Activated T-cell treated with anti-CD3 and anti-CD28 coated beads, Interleukin-2, amount 50 U/mL, for 4 hours (primary cell): ENCODE results near the gene NCMAP. TPM values are rescaled to one million over a fixed set of nuclear protein-coding genes. Genes with fewer than 3 reads are reported as not detected.

Experiments used
- ATAC-seq, 2 donors: fragments of 200-7000 bp; cut with Tn5 transposase; one replicate each; pipeline ENCODE4 v1.10.0; 2021
- DNase-seq: peaks from one replicate; pipeline ENCODE4 v3.0.0-alpha.2; 2020
- H3K27me3 Mint-ChIP-seq: one replicate; pipeline ENCODE4 v1.8.0; 2021; ENCODE audit warnings: low read depth, mixed read lengths
- H3K36me3 Mint-ChIP-seq: one replicate; pipeline ENCODE4 v1.8.0; 2022; ENCODE audit warnings: mixed read lengths; ENCODE audit not compliant: insufficient read depth
- H3K4me1 Mint-ChIP-seq: one replicate; pipeline ENCODE4 v1.8.0; 2021; ENCODE audit warnings: low read depth, mixed read lengths
- H3K4me3 Mint-ChIP-seq: one replicate; pipeline ENCODE4 v1.8.0; 2021; ENCODE audit warnings: mild to moderate bottlenecking, moderate library complexity, mixed read lengths
- H3K9me3 Mint-ChIP-seq: one replicate; pipeline ENCODE4 v1.8.0; 2021; ENCODE audit warnings: mixed read lengths
- total RNA-seq, 3 donors: library from RNA; stranded (reverse); gene quantifications; one replicate each; pipeline ENCODE4 v1.2.1, GENCODE V29; 2021

NCMAP gene
- total RNA-seq, 3 donors from 2014 or later: 0.08 to 0.10 TPM; not detected in 1

- no peak for DNase-seq
- Mint-ChIP-seq H3K4me3 (no peak overlapping the region), H3K4me1 (no peaks in the 10 kb centered on the region), H3K36me3 (no peaks in the 10 kb centered on the region), H3K27me3 (peaks cover 7% of the 10 kb centered on the region), H3K9me3 (no peaks in the 10 kb centered on the region)
- ATAC-seq: no peak
These were observed 44.7 kb downstream of the NCMAP start for GRCh38 chr1:24600551-24600950.

DNA sequence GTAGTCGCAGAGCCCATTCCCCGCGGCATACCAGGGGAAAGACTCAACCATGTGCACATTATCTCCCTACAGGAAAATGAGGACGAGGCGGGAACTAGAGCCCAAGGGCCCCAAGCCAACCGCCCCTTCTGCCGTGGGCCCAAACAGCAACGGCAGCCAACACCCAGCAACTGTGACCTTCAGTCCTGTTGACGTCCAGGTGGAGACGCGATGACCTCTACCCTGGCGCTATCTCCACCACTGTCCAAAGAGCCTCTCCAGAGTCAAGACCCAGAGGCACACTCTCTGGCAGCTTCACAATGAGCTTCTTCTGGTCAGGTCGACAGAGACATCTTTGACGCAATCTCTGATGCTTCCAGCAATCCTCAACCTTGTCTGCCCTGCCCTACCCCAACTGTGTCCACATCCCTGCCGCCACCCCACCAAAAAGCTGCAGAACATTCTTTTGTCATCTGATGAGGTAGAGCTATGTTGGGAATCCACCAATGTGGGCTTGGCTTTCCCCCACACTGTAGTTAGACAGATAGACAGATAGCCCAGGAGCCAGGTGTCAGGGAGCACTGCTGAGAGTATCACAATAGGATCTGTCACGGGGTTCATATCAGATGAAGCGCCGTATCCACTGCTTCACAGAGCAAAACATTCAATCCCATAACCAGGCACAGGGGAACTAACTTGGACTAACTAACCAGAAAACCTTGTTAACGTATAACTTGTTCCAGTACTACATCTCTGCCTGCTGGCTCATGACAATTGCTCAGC is 49.8 kb downstream of the NCMAP start:
- DNase-seq (no peak), ATAC-seq (no peak)
- Mint-ChIP-seq H3K36me3 (no peaks in the 10 kb centered on the region), H3K9me3 (no peaks in the 10 kb centered on the region), H3K4me3 (no peak overlapping the region), H3K27me3 (no peaks in the 10 kb centered on the region), H3K4me1 (no peaks in the 10 kb centered on the region)

- DNase-seq: no peak
- Mint-ChIP-seq H3K4me3 (no peak overlapping the region), H3K9me3 (no peaks in the 10 kb centered on the region), H3K27me3 (no peaks in the 10 kb centered on the region), H3K4me1 (no peaks in the 10 kb centered on the region), H3K36me3 (no peaks in the 10 kb centered on the region)
- ATAC-seq: no peak
These were observed 50.4 kb downstream of the NCMAP start for GRCh38 chr1:24606296-24606605.

GRCh38 chr1:24606621-24607020 is 50.7 kb downstream of the NCMAP start:
- Mint-ChIP-seq H3K4me1 (no peaks in the 10 kb centered on the region), H3K36me3 (no peaks in the 10 kb centered on the region), H3K4me3 (no peak overlapping the region), H3K27me3 (no peaks in the 10 kb centered on the region), H3K9me3 (no peaks in the 10 kb centered on the region)
- no peak for DNase-seq
- ATAC-seq: no peak

DNA sequence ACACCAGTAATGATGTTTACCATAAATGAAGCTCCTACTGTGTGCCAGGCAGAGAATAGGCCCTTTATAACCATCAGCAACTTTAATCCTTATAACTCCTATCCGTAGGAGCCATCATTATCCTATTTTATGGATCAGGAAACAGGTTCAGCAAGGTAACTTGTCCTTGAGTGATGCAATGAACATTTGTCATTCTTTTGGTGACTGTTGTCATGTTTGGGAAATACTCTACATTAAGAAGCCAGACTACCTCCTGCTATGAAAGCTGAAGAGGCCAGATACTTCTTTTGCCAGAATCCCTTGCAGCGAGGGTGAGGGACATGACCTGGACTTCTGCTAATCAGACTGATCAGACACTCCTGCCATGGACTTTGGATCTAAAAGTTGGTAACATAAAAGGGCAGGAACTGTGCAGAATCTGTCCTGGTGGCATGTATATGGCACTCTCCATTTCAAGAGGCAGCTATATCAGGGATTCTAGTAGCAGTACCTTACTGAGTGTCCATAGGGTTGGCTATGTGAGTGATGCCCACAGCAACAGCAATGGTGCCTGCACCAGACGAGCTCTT is 54.1 kb downstream of the NCMAP start:
- DNase-seq (no peak), ATAC-seq (no peak)
- H3K36me3 Mint-ChIP-seq: no peaks in the 10 kb centered on the region
- H3K4me1 Mint-ChIP-seq: no peaks in the 10 kb centered on the region
- no peaks in the 10 kb centered on the region for H3K27me3 Mint-ChIP-seq
- no peak overlapping the region for H3K4me3 Mint-ChIP-seq
- H3K9me3 Mint-ChIP-seq: no peaks in the 10 kb centered on the region

- Mint-ChIP-seq H3K36me3 (no peaks in the 10 kb centered on the region), H3K27me3 (peaks cover 19% of the 10 kb centered on the region), H3K4me3 (no peak overlapping the region), H3K4me1 (no peaks in the 10 kb centered on the region), H3K9me3 (no peaks in the 10 kb centered on the region)
- no peak for DNase-seq
- no peak for ATAC-seq
These were observed 63.5 kb downstream of the NCMAP start for GRCh38 chr1:24619376-24619775.

DNA sequence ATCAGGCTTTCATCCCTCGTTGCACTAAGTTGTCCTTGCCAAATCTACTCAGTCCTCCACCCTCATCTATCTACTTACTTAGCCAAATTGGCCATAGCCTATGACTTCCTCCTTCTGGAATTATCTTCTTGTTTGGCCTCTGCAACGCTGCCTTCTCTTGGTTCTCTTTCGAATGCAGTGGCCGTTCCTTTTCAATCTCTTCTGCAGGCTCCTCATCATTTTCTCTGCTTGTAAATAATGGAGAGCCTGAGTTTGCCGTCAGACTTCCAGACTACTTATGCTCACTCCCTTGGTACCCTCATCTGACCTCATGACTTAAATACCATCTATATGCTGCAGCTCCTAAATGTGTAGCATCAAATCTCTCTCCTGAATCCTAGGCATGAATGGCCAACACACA is 64.8 kb downstream of the NCMAP start:
- no peaks in the 10 kb centered on the region for H3K36me3 Mint-ChIP-seq
- DNase-seq (no peak), ATAC-seq (no peak)
- H3K27me3 Mint-ChIP-seq: peaks cover 21% of the 10 kb centered on the region
- no peaks in the 10 kb centered on the region for H3K4me1 Mint-ChIP-seq
- no peak overlapping the region for H3K4me3 Mint-ChIP-seq
- no peaks in the 10 kb centered on the region for H3K9me3 Mint-ChIP-seq

DNA sequence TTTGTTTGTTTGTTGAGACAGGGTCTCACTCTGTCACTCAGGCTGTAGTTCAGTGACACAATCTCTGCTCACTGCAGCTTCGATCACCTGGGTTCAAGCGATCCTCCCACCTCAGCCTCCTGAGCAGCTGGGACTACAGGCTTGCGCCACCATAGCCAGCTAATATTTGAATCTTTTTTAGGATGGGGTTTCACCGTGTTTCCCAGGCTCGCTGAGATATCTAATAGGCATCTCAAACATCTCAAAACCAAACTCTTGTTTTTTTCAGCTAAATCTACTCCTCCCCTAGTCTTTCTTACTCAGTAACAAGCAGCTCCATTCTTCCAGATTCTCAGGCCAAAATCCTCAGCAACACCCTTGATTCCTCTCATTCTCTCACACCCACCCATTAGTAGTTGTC is 65.2 kb downstream of the NCMAP start:
- no peak for DNase-seq
- H3K27me3 Mint-ChIP-seq: peaks cover 21% of the 10 kb centered on the region
- H3K4me3 Mint-ChIP-seq: no peak overlapping the region
- no peak for ATAC-seq
- H3K4me1 Mint-ChIP-seq: no peaks in the 10 kb centered on the region
- no peaks in the 10 kb centered on the region for H3K36me3 Mint-ChIP-seq
- H3K9me3 Mint-ChIP-seq: no peaks in the 10 kb centered on the region

DNA sequence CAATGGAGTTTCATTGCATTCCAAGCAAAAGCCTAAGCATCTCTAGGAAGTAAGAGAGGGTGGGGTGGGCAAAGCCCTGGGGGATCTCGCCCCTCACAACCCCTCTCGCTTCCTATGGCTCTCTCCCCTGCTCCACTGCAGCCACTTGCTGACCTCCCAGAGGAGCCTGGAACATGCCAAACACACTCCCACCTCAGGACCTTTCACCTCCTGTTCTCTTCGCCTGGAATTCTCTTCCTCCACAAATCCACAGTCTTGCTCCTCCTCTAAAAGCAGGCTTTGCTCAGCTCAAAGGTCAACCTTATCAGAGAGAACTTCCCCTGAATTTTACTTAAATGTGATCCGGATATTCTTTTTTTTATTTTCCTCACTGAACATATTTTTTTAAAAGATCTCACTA is 66.3 kb downstream of the NCMAP start:
- Mint-ChIP-seq H3K27me3 (peaks cover 15% of the 10 kb centered on the region), H3K4me3 (no peak overlapping the region), H3K36me3 (no peaks in the 10 kb centered on the region), H3K4me1 (no peaks in the 10 kb centered on the region), H3K9me3 (no peaks in the 10 kb centered on the region)
- ATAC-seq: no peak
- no peak for DNase-seq

DNA sequence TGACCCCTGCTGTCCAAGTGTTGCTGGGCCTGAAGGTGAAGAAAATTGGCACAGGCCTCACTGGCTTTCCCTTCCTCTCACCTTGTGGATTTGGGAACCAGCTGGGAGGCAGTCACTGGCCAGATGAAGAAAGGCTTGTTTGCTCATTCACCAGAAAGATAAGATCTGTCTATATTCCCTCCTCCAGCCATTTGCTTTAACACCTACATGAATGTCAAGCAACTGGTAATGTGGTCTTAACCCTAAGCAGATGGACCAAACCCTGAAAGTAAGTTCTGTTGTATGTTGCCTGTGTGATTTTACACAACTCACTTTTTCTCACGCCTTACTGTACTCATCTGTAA is 76.9 kb downstream of the NCMAP start:
- Mint-ChIP-seq H3K27me3 (peaks cover 15% of the 10 kb centered on the region), H3K36me3 (no peaks in the 10 kb centered on the region), H3K4me3 (no peak overlapping the region), H3K9me3 (no peaks in the 10 kb centered on the region), H3K4me1 (peaks cover 2% of the 10 kb centered on the region)
- DNase-seq (no peak), ATAC-seq (no peak)

GRCh38 chr1:24635195-24635843 is 79.4 kb downstream of the NCMAP start:
- H3K36me3 Mint-ChIP-seq: no peaks in the 10 kb centered on the region
- H3K4me3 Mint-ChIP-seq: no peak overlapping the region
- no peak for DNase-seq
- peaks cover 8% of the 10 kb centered on the region for H3K4me1 Mint-ChIP-seq
- peak; percentile 71 to 94 for ATAC-seq
- peaks cover 5% of the 10 kb centered on the region for H3K27me3 Mint-ChIP-seq
- H3K9me3 Mint-ChIP-seq: no peaks in the 10 kb centered on the region

- Mint-ChIP-seq H3K36me3 (no peaks in the 10 kb centered on the region), H3K9me3 (no peaks in the 10 kb centered on the region), H3K4me1 (peaks cover 15% of the 10 kb centered on the region), H3K27me3 (peaks cover 3% of the 10 kb centered on the region), H3K4me3 (no peak overlapping the region)
- no peak for DNase-seq
- ATAC-seq: no peak
These were observed 80.9 kb downstream of the NCMAP start for GRCh38 chr1:24636661-24637357.

DNA sequence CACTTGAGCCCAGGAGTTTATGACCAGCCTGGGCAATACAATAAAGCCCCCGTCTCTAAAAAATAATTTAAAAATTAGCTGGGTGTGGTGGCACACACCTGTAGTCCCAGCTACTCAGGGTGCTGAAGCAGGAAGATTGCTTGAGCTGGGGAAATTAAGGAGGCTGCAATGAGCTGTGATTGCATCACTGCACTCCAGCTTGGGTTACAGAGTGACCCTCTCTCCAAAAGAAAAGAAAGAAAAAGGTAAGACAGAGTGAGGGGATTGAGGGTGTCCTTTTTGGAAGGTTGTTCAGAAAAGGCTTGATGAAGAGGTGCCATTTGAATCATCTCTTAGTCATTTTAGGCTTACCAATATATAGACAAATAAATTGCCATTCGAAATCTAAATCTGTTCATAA is 83.2 kb downstream of the NCMAP start:
- Mint-ChIP-seq H3K36me3 (no peaks in the 10 kb centered on the region), H3K4me3 (peak overlapping the region; percentile 25), H3K4me1 (peaks cover 17% of the 10 kb centered on the region), H3K27me3 (no peaks in the 10 kb centered on the region), H3K9me3 (no peaks in the 10 kb centered on the region)
- DNase-seq: no peak
- ATAC-seq: no peak

DNA sequence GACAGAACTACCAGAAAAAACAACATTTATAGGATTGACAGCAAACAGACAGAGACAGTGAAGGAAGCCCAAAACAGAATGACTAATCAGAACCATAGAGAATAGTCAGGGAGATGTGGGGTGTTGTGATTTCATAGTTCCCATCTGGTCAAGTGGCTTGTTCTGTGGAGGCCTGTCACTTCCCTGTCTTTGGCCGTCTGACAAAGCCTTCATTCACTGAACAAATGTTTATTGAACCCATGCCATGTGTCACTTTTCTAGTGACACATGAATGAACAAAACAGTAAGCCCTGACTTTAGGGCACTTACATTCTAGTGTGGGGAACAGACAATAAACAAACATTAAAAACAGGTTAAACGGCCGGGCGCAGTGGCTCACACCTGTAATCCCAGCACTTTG is 84.0 kb downstream of the NCMAP start:
- ATAC-seq: no peak
- no peak for DNase-seq
- no peak overlapping the region for H3K4me3 Mint-ChIP-seq
- H3K27me3 Mint-ChIP-seq: no peaks in the 10 kb centered on the region
- peaks cover 25% of the 10 kb centered on the region for H3K4me1 Mint-ChIP-seq
- peaks cover 3% of the 10 kb centered on the region for H3K36me3 Mint-ChIP-seq
- H3K9me3 Mint-ChIP-seq: no peaks in the 10 kb centered on the region

GRCh38 chr1:24640288-24640687 is 84.4 kb downstream of the NCMAP start:
- Mint-ChIP-seq H3K4me3 (no peak overlapping the region), H3K36me3 (peaks cover 6% of the 10 kb centered on the region), H3K4me1 (peaks cover 27% of the 10 kb centered on the region), H3K9me3 (no peaks in the 10 kb centered on the region), H3K27me3 (no peaks in the 10 kb centered on the region)
- DNase-seq (no peak), ATAC-seq (no peak)
